ENCODE data around the gene GRK1. TPM values are rescaled to one million over a fixed set of nuclear protein-coding genes. Genes with fewer than 3 reads are reported as not detected.

Gene GRK1
- total and polyA plus RNA-seq, 2 experiments from 2014 or later, result not detected

- 91 to 94% methylated on average over 7 of the region's 7 CpGs for WGBS, 2 experiments (ENCODE audit: low coverage in 1 of 2, low lambda C conversion rate in 2 of 2, missing lambda C conversion rate in 2 of 2)
Observed at GRCh38 chr13:113761136-113761535, 94.1 kb downstream of the GRK1 start.

GRCh38 chr13:113762075-113762474, 95.1 kb downstream of the GRK1 start:
- H3K9me2 ChIP-seq (ENCODE audit: insufficient read depth), result no peaks in the 10 kb centered on the region
- no peak for DNase-seq
- no peaks in the 10 kb centered on the region for H3K9me3 ChIP-seq (ENCODE audit: low read depth)
- peaks cover 23% of the 10 kb centered on the region for H3K27me3 ChIP-seq (replicated peaks; ENCODE audit: insufficient read depth)
- H3K4me3 ChIP-seq, result no peak overlapping the region
- H3K27ac ChIP-seq, result no peak overlapping the region
- in situ Hi-C loops (cut with MboI), result no loop called here
- H4K20me1 ChIP-seq (ENCODE audit: insufficient read depth), result no peaks in the 10 kb centered on the region
- H3K79me2 ChIP-seq (ENCODE audit: insufficient read depth), result no peaks in the 10 kb centered on the region
- H3K4me2 ChIP-seq (ENCODE audit: unreplicated experiment), result no peak overlapping the region
- H3K36me3 ChIP-seq (ENCODE audit: low read depth), result no peaks in the 10 kb centered on the region
- TF ChIP-seq EZH2phosphoT487 (IDR thresholded peaks at IDR 0.05; ENCODE audit: insufficient read depth, low read depth), result no peak
- TF ChIP-seq EZH2 (IDR thresholded peaks at IDR 0.05; ENCODE audit: insufficient read depth, poor library complexity, severe bottlenecking), result no peak
- no peak overlapping the region for H3K9ac ChIP-seq
- H2AFZ ChIP-seq, result no peak overlapping the region
- 77 to 95% methylated on average over 2 of the region's 2 CpGs for WGBS, 2 experiments (ENCODE audit: low coverage in 1 of 2, low lambda C conversion rate in 2 of 2, missing lambda C conversion rate in 2 of 2)
- no peaks in the 10 kb centered on the region for H3F3A ChIP-seq (ENCODE audit: insufficient read depth)
- 0 out of 2 replicates have a peak, but pooled peaks cover 5% of the 10 kb centered on the region for H3K4me1 ChIP-seq (ENCODE audit: insufficient read depth)

More at GRCh38 chr13:113761136-113761535, 94.1 kb downstream of the GRK1 start:
- Histone ChIP-seq H3K4me1 (ENCODE audit: insufficient read depth) (0 out of 2 replicates have a peak, but pooled peaks cover 5% of the 10 kb centered on the region), H3K27ac (no peak overlapping the region), H3K27me3 (replicated peaks; ENCODE audit: insufficient read depth) (peaks cover 23% of the 10 kb centered on the region), H3F3A (ENCODE audit: insufficient read depth) (no peaks in the 10 kb centered on the region), H4K20me1 (ENCODE audit: insufficient read depth) (no peaks in the 10 kb centered on the region), H2AFZ (no peak overlapping the region), H3K79me2 (ENCODE audit: insufficient read depth) (no peaks in the 10 kb centered on the region), H3K36me3 (ENCODE audit: low read depth) (no peaks in the 10 kb centered on the region), H3K9me3 (ENCODE audit: low read depth) (no peaks in the 10 kb centered on the region), H3K4me3 (no peak overlapping the region), H3K9me2 (ENCODE audit: insufficient read depth) (no peaks in the 10 kb centered on the region), H3K9ac (no peak overlapping the region), H3K4me2 (ENCODE audit: unreplicated experiment) (no peak overlapping the region)
- in situ Hi-C loops (cut with MboI), result no loop called here
- TF ChIP-seq EZH2 (IDR thresholded peaks at IDR 0.05; ENCODE audit: insufficient read depth, poor library complexity, severe bottlenecking), result no peak
- TF ChIP-seq EZH2phosphoT487 (IDR thresholded peaks at IDR 0.05; ENCODE audit: insufficient read depth, low read depth), result no peak
- DNase-seq, result no peak

- 90 to 92% methylated on average over 11 of the region's 11 CpGs for WGBS, 2 experiments (ENCODE audit: low coverage in 1 of 2, low lambda C conversion rate in 2 of 2, missing lambda C conversion rate in 2 of 2)
- Histone ChIP-seq H3K36me3 (ENCODE audit: low read depth) (no peaks in the 10 kb centered on the region), H3F3A (ENCODE audit: insufficient read depth) (no peaks in the 10 kb centered on the region), H3K27ac (no peak overlapping the region), H3K79me2 (ENCODE audit: insufficient read depth) (no peaks in the 10 kb centered on the region), H3K9me2 (ENCODE audit: insufficient read depth) (no peaks in the 10 kb centered on the region), H3K9ac (no peak overlapping the region), H3K27me3 (replicated peaks; ENCODE audit: insufficient read depth) (peaks cover 23% of the 10 kb centered on the region), H3K4me1 (ENCODE audit: insufficient read depth) (0 out of 2 replicates have a peak, but pooled peaks cover 5% of the 10 kb centered on the region), H3K4me3 (no peak overlapping the region), H3K4me2 (ENCODE audit: unreplicated experiment) (no peak overlapping the region), H4K20me1 (ENCODE audit: insufficient read depth) (no peaks in the 10 kb centered on the region), H3K9me3 (ENCODE audit: low read depth) (no peaks in the 10 kb centered on the region), H2AFZ (no peak overlapping the region)
- no peak for TF ChIP-seq EZH2 (IDR thresholded peaks at IDR 0.05; ENCODE audit: insufficient read depth, poor library complexity, severe bottlenecking)
- no peak for TF ChIP-seq EZH2phosphoT487 (IDR thresholded peaks at IDR 0.05; ENCODE audit: insufficient read depth, low read depth)
- DNase-seq, result no peak
- in situ Hi-C loops (cut with MboI), result no loop called here
Observed at GRCh38 chr13:113762538-113762937, 95.5 kb downstream of the GRK1 start.

- Histone ChIP-seq H3K79me2 (ENCODE audit: insufficient read depth) (no peaks in the 10 kb centered on the region), H2AFZ (no peak overlapping the region), H3K4me3 (no peak overlapping the region), H3K27ac (no peak overlapping the region), H3K27me3 (replicated peaks; ENCODE audit: insufficient read depth) (peaks cover 23% of the 10 kb centered on the region), H3K9me3 (ENCODE audit: low read depth) (no peaks in the 10 kb centered on the region), H3K4me1 (ENCODE audit: insufficient read depth) (0 out of 2 replicates have a peak, but pooled peaks cover 5% of the 10 kb centered on the region), H3K9me2 (ENCODE audit: insufficient read depth) (no peaks in the 10 kb centered on the region), H3K36me3 (ENCODE audit: low read depth) (no peaks in the 10 kb centered on the region), H3K4me2 (ENCODE audit: unreplicated experiment) (no peak overlapping the region), H3K9ac (no peak overlapping the region), H3F3A (ENCODE audit: insufficient read depth) (no peaks in the 10 kb centered on the region), H4K20me1 (ENCODE audit: insufficient read depth) (no peaks in the 10 kb centered on the region)
- no peak for DNase-seq
- WGBS, 2 experiments (ENCODE audit: low coverage in 1 of 2, low lambda C conversion rate in 2 of 2, missing lambda C conversion rate in 2 of 2), result 92 to 93% methylated on average over 13 of the region's 13 CpGs
- in situ Hi-C loops (cut with MboI), result no loop called here
- TF ChIP-seq EZH2 (IDR thresholded peaks at IDR 0.05; ENCODE audit: insufficient read depth, poor library complexity, severe bottlenecking), result no peak
- no peak for TF ChIP-seq EZH2phosphoT487 (IDR thresholded peaks at IDR 0.05; ENCODE audit: insufficient read depth, low read depth)
Observed at GRCh38 chr13:113763254-113763653, 96.2 kb downstream of the GRK1 start.
